Measurements from ENCODE around the gene GCM1. TPM values are rescaled to one million over a fixed set of nuclear protein-coding genes. Genes with fewer than 3 reads are reported as not detected.

GCM1 gene
- total RNA-seq, 1 donor: not detected

GRCh38 chr6:53111865-53112264, 36.8 kb downstream of the GCM1 start:
- no peak for DNase-seq (ENCODE audit: low read depth in 2 of 3, low spot score in 2 of 3)

GRCh38 chr6:53109612-53110011, 39.0 kb downstream of the GCM1 start:
- DNase-seq (ENCODE audit: low read depth in 2 of 3, low spot score in 2 of 3): no peak

GRCh38 chr6:53107091-53107490, 41.5 kb downstream of the GCM1 start:
- no peak for DNase-seq (ENCODE audit: low read depth in 2 of 3, low spot score in 2 of 3)

- DNase-seq (ENCODE audit: low read depth in 2 of 3, low spot score in 2 of 3): no peak
Observed at GRCh38 chr6:53104916-53105315, 43.7 kb downstream of the GCM1 start.

- DNase-seq (ENCODE audit: low read depth in 2 of 3, low spot score in 2 of 3): peak in 2 of 3 donors; percentile 25 to 76
Observed at GRCh38 chr6:53103993-53104675, 44.5 kb downstream of the GCM1 start.

GRCh38 chr6:53101006-53101405, 47.6 kb downstream of the GCM1 start:
- DNase-seq (ENCODE audit: low read depth in 2 of 3, low spot score in 2 of 3): no peak

- no peak for DNase-seq (ENCODE audit: low read depth in 2 of 3, low spot score in 2 of 3)
Observed at GRCh38 chr6:53100561-53100960, 48.1 kb downstream of the GCM1 start.

GRCh38 chr6:53095716-53096115, 52.9 kb downstream of the GCM1 start:
- DNase-seq (ENCODE audit: low read depth in 2 of 3, low spot score in 2 of 3): no peak

- DNase-seq (ENCODE audit: low read depth in 2 of 3, low spot score in 2 of 3): no peak
Observed at GRCh38 chr6:53095270-53095669, 53.4 kb downstream of the GCM1 start.

- no peak for DNase-seq (ENCODE audit: low read depth in 2 of 3, low spot score in 2 of 3)
Observed at GRCh38 chr6:53090576-53090975, 58.1 kb downstream of the GCM1 start.

- DNase-seq (ENCODE audit: low read depth in 2 of 3, low spot score in 2 of 3): no peak
Observed at GRCh38 chr6:53089948-53090347, 58.7 kb downstream of the GCM1 start.

GRCh38 chr6:53086302-53086701, 62.3 kb downstream of the GCM1 start:
- DNase-seq (ENCODE audit: low read depth in 2 of 3, low spot score in 2 of 3): no peak

- DNase-seq (ENCODE audit: low read depth in 2 of 3, low spot score in 2 of 3): no peak
Observed at GRCh38 chr6:53080813-53081212, 67.8 kb downstream of the GCM1 start.

Small RNAs within 50 kb of the gene (small RNA-seq; reads per million reads assigned to genes)
- gene RN7SL244P (not detected), gene RNU6-464P (not detected)

Other genes starting within 250 kb of the GCM1 start
- not detected for gene GSTA3, start 239.1 kb downstream of the GCM1 start, total RNA-seq
- 1.9 TPM for gene GSTA4, start 153.6 kb downstream of the GCM1 start, total RNA-seq
- 3.8 TPM for gene CILK1, start 87.0 kb downstream of the GCM1 start, total RNA-seq
- 35.5 TPM for gene FBXO9, start 83.4 kb downstream of the GCM1 start, total RNA-seq
- 84.6 TPM for gene ELOVL5, start 200.1 kb upstream of the GCM1 start, total RNA-seq